ENCODE results near the gene SLC29A3. TPM values are rescaled to one million over a fixed set of nuclear protein-coding genes. Genes with fewer than 3 reads are reported as not detected.

SLC29A3 gene
- total RNA-seq, 1 experiment from 2014 or later = 9.2 TPM

DNA sequence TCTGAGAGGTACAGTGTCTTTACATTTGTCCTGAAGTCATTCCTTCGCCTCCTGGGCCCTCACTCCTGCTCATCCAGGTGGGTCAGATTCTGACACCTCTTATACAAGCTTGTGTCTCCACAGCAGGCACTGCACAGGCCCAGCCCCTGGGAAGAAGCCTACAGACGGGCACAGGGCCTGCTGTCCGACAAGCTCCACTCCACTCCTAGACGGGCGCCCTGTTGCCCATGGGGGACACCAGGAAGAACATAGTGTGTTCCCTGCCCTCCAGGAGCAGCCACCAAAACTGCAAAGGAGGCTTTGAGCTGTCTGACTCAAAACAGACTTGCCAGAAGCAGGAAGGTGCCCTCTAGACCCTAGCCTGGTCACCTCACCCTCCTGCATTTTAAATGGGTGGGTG is 45.6 kb upstream of the SLC29A3 start:
- TF ChIP-seq, protein P1, sequence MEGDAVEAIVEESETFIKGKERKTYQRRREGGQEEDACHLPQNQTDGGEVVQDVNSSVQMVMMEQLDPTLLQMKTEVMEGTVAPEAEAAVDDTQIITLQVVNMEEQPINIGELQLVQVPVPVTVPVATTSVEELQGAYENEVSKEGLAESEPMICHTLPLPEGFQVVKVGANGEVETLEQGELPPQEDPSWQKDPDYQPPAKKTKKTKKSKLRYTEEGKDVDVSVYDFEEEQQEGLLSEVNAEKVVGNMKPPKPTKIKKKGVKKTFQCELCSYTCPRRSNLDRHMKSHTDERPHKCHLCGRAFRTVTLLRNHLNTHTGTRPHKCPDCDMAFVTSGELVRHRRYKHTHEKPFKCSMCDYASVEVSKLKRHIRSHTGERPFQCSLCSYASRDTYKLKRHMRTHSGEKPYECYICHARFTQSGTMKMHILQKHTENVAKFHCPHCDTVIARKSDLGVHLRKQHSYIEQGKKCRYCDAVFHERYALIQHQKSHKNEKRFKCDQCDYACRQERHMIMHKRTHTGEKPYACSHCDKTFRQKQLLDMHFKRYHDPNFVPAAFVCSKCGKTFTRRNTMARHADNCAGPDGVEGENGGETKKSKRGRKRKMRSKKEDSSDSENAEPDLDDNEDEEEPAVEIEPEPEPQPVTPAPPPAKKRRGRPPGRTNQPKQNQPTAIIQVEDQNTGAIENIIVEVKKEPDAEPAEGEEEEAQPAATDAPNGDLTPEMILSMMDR (conservative IDR thresholded peaks at IDR 0.05) = no peak
- no peak for DNase-seq
- Histone ChIP-seq H3K27me3 (ENCODE audit: insufficient read depth, low read length) (no peaks in the 10 kb centered on the region), H3K23me2 (ENCODE audit: insufficient read length, low read depth, low read length, poor library complexity, severe bottlenecking) (no peaks in the 10 kb centered on the region), H3K14ac (ENCODE audit: insufficient read depth, low read length) (no peak overlapping the region), H4K5ac (ENCODE audit: insufficient read length, low read depth, low read length) (no peak overlapping the region), H3K4ac (ENCODE audit: low read depth, low read length) (no peak overlapping the region), H3K56ac (ENCODE audit: insufficient read length, low read depth, low read length) (no peak overlapping the region), H2BK5ac (ENCODE audit: insufficient read length, low read length) (no peak overlapping the region), H2BK12ac (ENCODE audit: insufficient read length, low read depth, low read length) (no peak overlapping the region), H4K91ac (ENCODE audit: insufficient read length, low read depth, low read length) (no peak overlapping the region), H2AFZ (ENCODE audit: low read length) (no peak overlapping the region), H3K18ac (ENCODE audit: insufficient read length, low read depth, low read length) (no peak overlapping the region), H3K9me3 (ENCODE audit: control insufficient read depth, low read depth, low read length) (no peaks in the 10 kb centered on the region), H2BK20ac (ENCODE audit: low read depth, low read length, poor library complexity, severe bottlenecking) (no peak overlapping the region), H4K8ac (replicated peaks; ENCODE audit: insufficient read length, low read depth, low read length) (no peak overlapping the region), H2AK5ac (ENCODE audit: insufficient read length, low read length) (no peak overlapping the region), H3K79me1 (ENCODE audit: insufficient read depth, low read depth, low read length, poor library complexity, severe bottlenecking) (no peaks in the 10 kb centered on the region), H3K27ac (ENCODE audit: insufficient read length, low read depth, low read length) (no peak overlapping the region), H3K4me2 (ENCODE audit: insufficient read depth, insufficient read length, low read length) (no peak overlapping the region), H3T11ph (ENCODE audit: low read length) (no peak overlapping the region), H3K4me1 (ENCODE audit: insufficient read depth, low read length) (peaks cover 8% of the 10 kb centered on the region; the same call in 1 of the 2 replicates), H2BK120ac (ENCODE audit: low read depth, low read length, poor library complexity, severe bottlenecking) (no peak overlapping the region), H4K20me1 (ENCODE audit: control insufficient read depth, insufficient read depth, insufficient read length) (no peaks in the 10 kb centered on the region), H3K23ac (ENCODE audit: insufficient read length, low read depth, low read length) (no peak overlapping the region), H3K79me2 (ENCODE audit: insufficient read depth, low read length) (no peaks in the 10 kb centered on the region), H3K9ac (ENCODE audit: extremely low read depth, insufficient read length, low read length) (no peak overlapping the region), H2BK15ac (ENCODE audit: low read depth, low read length) (no peak overlapping the region)
- peaks cover 55 to 60% of the 10 kb centered on the region in 2 experiments for H3K4me1 Mint-ChIP-seq
- peak overlapping the region; percentile 27 to 80 (median 66); a peak in 2 of 7 replicates for H3K27ac Mint-ChIP-seq
- no CpG with 5 or more reads among the region's 5 CpGs for WGBS (ENCODE audit: extremely low coverage, insufficient read length, low lambda C conversion rate)
- peaks cover 0 to 3% of the 10 kb centered on the region in 2 experiments; a peak in 1 of 5 replicates for H3K9me3 Mint-ChIP-seq
- no peaks in the 10 kb centered on the region for H3K36me3 Mint-ChIP-seq (ENCODE audit: insufficient read depth in 1 of 3, low read depth in 3 of 3)
- H3K27me3 Mint-ChIP-seq (ENCODE audit: low read depth) = no peaks in the 10 kb centered on the region
- no peak overlapping the region for H3K4me3 Mint-ChIP-seq

Measured in H9 (cell line).